ENCODE data around the gene CLEC14A. TPM values are rescaled to one million over a fixed set of nuclear protein-coding genes. Genes with fewer than 3 reads are reported as not detected.
A peak's percentile ranks its signal among the peaks of the same experiment; 100 is the strongest.

The CLEC14A gene
- polyA plus RNA-seq, 4 donors: 0.45 to 47.7 (median 2.9) TPM

DNA sequence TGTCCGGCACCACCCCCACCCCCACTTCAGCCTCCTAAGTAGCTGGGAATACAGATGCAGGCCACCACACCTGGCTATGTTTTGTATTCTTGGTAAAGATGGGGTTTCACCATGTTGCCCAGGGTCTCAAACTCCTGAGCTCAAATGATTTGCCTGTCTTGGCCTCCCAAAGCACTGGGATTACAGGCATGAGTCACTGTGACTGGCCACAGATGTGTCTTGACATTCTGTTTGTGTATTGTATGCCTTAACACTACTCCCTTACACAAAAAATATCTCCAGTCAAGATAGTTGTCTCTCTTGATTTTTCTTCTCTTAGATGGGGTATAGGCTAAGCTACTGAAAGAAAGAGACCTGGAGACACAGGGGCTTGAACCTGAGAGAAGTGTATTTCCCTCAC lies 17.6 kb downstream of the CLEC14A start:
- DNase-seq (no peak), FAIRE-seq (no peak)
- Histone ChIP-seq H3K9me3 (ENCODE audit: control insufficient read depth in 2 of 2, insufficient read depth in 1 of 2, low read depth in 1 of 2, low read length in 1 of 2) (no peaks in the 10 kb centered on the region), H3K27ac (ENCODE audit: low read depth in 1 of 3, low read length in 2 of 3) (no peak overlapping the region), H3K4me3 (ENCODE audit: low read depth in 1 of 3, low read length in 3 of 3) (no peak overlapping the region), H3K36me3 (ENCODE audit: control insufficient read depth in 3 of 3, insufficient read depth in 2 of 3, low read depth in 1 of 3, low read length in 3 of 3) (no peaks in the 10 kb centered on the region), H3K4me1 (ENCODE audit: control insufficient read depth in 3 of 3, insufficient read depth in 2 of 3, low read depth in 1 of 3, low read length in 2 of 3) (no peaks in the 10 kb centered on the region), H3K27me3 (ENCODE audit: control insufficient read depth in 3 of 3, insufficient read depth in 3 of 3, low read length in 3 of 3) (no peaks in the 10 kb centered on the region)
- 86 to 100% (median 94%) methylated on average over 1 of the region's 1 CpG for WGBS, 3 donors

DNA sequence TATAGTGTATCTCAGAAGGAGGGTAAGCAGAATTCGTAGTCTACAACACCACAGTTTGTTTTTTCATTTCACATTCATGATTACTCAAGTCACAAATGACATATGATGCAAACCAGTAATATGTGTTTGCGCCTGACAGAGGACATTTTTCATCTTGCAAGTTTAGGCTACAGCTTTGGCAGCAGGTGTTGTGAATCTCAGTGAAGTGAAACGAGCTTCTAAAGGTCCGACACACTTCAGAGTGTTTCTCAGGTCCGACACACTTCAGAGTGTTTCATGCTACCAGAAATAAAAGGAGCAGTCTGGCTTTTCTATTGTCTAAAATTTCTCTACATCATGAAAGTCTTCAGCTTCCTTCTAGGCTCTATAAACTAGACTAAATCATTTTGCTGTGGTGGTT lies 22.7 kb downstream of the CLEC14A start:
- WGBS, 3 donors: 62 to 71% (median 70%) methylated on average over 5 of the region's 5 CpGs
- H3K36me3 ChIP-seq (ENCODE audit: control insufficient read depth in 3 of 3, insufficient read depth in 2 of 3, low read depth in 1 of 3, low read length in 3 of 3): no peaks in the 10 kb centered on the region
- FAIRE-seq (no peak), DNase-seq (no peak)
- H3K9me3 ChIP-seq (ENCODE audit: control insufficient read depth in 2 of 2, insufficient read depth in 1 of 2, low read depth in 1 of 2, low read length in 1 of 2): no peaks in the 10 kb centered on the region
- H3K27ac ChIP-seq (ENCODE audit: low read depth in 1 of 3, low read length in 2 of 3): no peak overlapping the region
- H3K4me1 ChIP-seq (ENCODE audit: control insufficient read depth in 3 of 3, insufficient read depth in 2 of 3, low read depth in 1 of 3, low read length in 2 of 3): no peaks in the 10 kb centered on the region
- H3K27me3 ChIP-seq (ENCODE audit: control insufficient read depth in 3 of 3, insufficient read depth in 3 of 3, low read length in 3 of 3): no peaks in the 10 kb centered on the region
- no peak overlapping the region for H3K4me3 ChIP-seq (ENCODE audit: low read depth in 1 of 3, low read length in 3 of 3)

DNA sequence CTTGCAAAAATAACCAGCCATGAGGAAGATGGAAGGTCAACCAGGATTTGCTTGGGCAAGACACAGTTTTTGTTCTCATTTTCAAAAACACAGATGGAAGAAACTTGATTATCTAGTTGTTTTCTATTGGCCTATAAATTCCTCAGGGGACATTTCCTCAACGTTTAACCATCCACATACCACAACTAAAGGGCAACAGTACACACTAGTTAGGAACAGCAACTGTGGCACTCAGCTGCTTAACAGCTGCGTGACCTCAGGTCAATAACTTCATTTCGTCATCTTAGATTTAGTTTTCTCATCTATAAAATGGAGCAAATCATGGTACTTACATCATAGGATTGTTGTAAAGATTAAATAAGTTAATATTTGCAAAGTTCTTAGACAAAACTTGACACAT lies 29.5 kb downstream of the CLEC14A start:
- H3K9me3 ChIP-seq (ENCODE audit: control insufficient read depth in 2 of 2, insufficient read depth in 1 of 2, low read depth in 1 of 2, low read length in 1 of 2): no peaks in the 10 kb centered on the region

DNA sequence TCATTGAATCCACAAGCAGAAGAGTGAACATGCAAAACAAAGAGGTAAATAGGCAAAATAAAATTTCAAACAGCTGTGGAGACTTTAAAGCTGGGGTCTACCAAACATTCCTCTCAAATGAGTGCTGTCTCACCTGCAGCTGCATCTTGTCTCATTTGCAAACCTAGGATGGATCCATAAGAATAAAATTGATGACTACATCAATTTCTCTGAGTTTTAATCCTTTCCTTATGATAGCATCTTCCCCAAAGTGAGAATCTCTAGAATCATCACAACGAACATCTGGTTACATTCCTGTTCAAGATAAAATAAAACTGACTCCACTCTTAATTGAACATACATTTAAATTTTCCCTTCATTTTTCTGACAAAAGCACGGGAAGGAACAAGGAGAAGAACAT lies 29.9 kb downstream of the CLEC14A start:
- FAIRE-seq (no peak), DNase-seq (no peak)
- Histone ChIP-seq H3K9me3 (ENCODE audit: control insufficient read depth in 2 of 2, insufficient read depth in 1 of 2, low read depth in 1 of 2, low read length in 1 of 2) (no peaks in the 10 kb centered on the region), H3K4me1 (ENCODE audit: control insufficient read depth in 3 of 3, insufficient read depth in 2 of 3, low read depth in 1 of 3, low read length in 2 of 3) (no peaks in the 10 kb centered on the region), H3K4me3 (ENCODE audit: low read depth in 1 of 3, low read length in 3 of 3) (no peak overlapping the region), H3K27me3 (ENCODE audit: control insufficient read depth in 3 of 3, insufficient read depth in 3 of 3, low read length in 3 of 3) (no peaks in the 10 kb centered on the region), H3K27ac (ENCODE audit: low read depth in 1 of 3, low read length in 2 of 3) (no peak overlapping the region), H3K36me3 (ENCODE audit: control insufficient read depth in 3 of 3, insufficient read depth in 2 of 3, low read depth in 1 of 3, low read length in 3 of 3) (no peaks in the 10 kb centered on the region)
- 76 to 78% (median 76%) methylated on average over 2 of the region's 2 CpGs for WGBS, 3 donors

More for the DNA sequence above, 29.5 kb downstream of the CLEC14A start:
- 63 to 72% (median 63%) methylated on average over 3 of the region's 3 CpGs for WGBS, 3 donors
- H3K4me1 ChIP-seq (ENCODE audit: control insufficient read depth in 3 of 3, insufficient read depth in 2 of 3, low read depth in 1 of 3, low read length in 2 of 3): no peaks in the 10 kb centered on the region
- no peaks in the 10 kb centered on the region for H3K36me3 ChIP-seq (ENCODE audit: control insufficient read depth in 3 of 3, insufficient read depth in 2 of 3, low read depth in 1 of 3, low read length in 3 of 3)
- no peak overlapping the region for H3K27ac ChIP-seq (ENCODE audit: low read depth in 1 of 3, low read length in 2 of 3)
- no peak overlapping the region for H3K4me3 ChIP-seq (ENCODE audit: low read depth in 1 of 3, low read length in 3 of 3)
- no peaks in the 10 kb centered on the region for H3K27me3 ChIP-seq (ENCODE audit: control insufficient read depth in 3 of 3, insufficient read depth in 3 of 3, low read length in 3 of 3)
- FAIRE-seq (no peak), DNase-seq (no peak)

DNA sequence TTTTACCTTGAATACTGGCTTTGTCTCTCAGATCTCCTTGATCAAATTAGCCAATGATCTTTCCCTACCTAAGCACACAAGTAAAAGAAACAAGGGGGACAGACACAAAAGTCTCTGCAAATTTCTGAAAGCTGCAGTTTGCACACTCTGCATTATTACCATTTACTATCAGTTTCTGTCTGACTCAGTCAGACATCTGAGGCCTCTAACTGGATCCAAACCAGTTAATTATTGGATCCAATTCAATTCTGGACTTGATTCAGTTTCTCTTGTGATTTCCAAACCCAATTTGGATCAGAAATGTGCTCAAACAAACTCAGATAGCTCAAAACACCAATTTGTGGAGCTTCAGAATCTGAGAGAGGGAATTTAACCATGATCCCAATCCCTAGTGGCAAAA lies 31.6 kb downstream of the CLEC14A start:
- DNase-seq (no peak), FAIRE-seq (no peak)
- Histone ChIP-seq H3K4me3 (ENCODE audit: low read depth in 1 of 3, low read length in 3 of 3) (no peak overlapping the region), H3K27ac (ENCODE audit: low read depth in 1 of 3, low read length in 2 of 3) (no peak overlapping the region), H3K4me1 (ENCODE audit: control insufficient read depth in 3 of 3, insufficient read depth in 2 of 3, low read depth in 1 of 3, low read length in 2 of 3) (no peaks in the 10 kb centered on the region), H3K27me3 (ENCODE audit: control insufficient read depth in 3 of 3, insufficient read depth in 3 of 3, low read length in 3 of 3) (no peaks in the 10 kb centered on the region), H3K9me3 (ENCODE audit: control insufficient read depth in 2 of 2, insufficient read depth in 1 of 2, low read depth in 1 of 2, low read length in 1 of 2) (no peaks in the 10 kb centered on the region), H3K36me3 (ENCODE audit: control insufficient read depth in 3 of 3, insufficient read depth in 2 of 3, low read depth in 1 of 3, low read length in 3 of 3) (no peaks in the 10 kb centered on the region)

DNA sequence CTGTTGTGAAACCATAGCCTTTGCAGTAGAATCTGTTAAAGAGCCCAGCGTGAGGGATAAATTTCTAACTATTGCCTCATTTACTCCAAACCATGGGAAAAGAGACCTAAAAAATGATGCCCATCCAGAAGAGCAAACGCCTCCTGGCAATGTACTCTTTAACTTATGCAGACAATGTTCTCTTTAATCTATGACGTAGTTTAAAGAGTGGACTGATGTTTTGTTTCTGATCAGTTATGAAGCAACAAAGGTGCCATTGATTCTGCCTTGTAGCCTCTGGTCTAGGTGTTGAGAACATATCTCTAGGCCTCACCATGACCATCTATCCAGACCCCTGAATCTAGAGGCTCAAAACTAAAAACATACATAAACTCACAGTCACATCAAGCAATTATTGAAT lies 34.8 kb downstream of the CLEC14A start:
- Histone ChIP-seq H3K4me3 (ENCODE audit: low read depth in 1 of 3, low read length in 3 of 3) (no peak overlapping the region), H3K27me3 (ENCODE audit: control insufficient read depth in 3 of 3, insufficient read depth in 3 of 3, low read length in 3 of 3) (no peaks in the 10 kb centered on the region), H3K4me1 (ENCODE audit: control insufficient read depth in 3 of 3, insufficient read depth in 2 of 3, low read depth in 1 of 3, low read length in 2 of 3) (peaks cover 0 to 7% (median 0%) of the 10 kb centered on the region in 3 donors), H3K9me3 (ENCODE audit: control insufficient read depth in 2 of 2, insufficient read depth in 1 of 2, low read depth in 1 of 2, low read length in 1 of 2) (peaks cover 0 to 6% of the 10 kb centered on the region in 2 donors), H3K36me3 (ENCODE audit: control insufficient read depth in 3 of 3, insufficient read depth in 2 of 3, low read depth in 1 of 3, low read length in 3 of 3) (no peaks in the 10 kb centered on the region), H3K27ac (ENCODE audit: low read depth in 1 of 3, low read length in 2 of 3) (no peak overlapping the region)
- WGBS, 3 donors: 91 to 92% (median 92%) methylated on average over 3 of the region's 3 CpGs
- DNase-seq: no peak
- FAIRE-seq: no peak

DNA sequence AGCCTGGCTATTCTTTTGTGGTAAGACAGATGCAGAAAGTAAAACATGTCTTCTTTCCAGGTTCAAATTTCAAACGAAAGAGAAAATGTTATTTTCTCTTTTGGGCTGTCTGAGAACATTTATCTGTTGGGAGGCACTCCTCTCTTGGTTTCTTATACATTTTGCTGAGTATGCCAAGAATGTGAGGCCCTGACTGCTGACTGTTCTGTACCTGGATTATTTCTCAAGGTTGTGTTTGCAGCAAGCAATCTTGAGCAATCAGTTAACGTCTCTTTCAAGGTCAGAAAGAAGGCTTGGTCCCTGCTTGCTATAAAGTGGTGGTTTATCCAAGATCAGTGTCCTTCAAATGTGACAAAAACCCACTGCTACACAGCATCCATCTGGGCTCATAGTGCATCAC lies 38.3 kb downstream of the CLEC14A start:
- H3K9me3 ChIP-seq (ENCODE audit: control insufficient read depth in 2 of 2, insufficient read depth in 1 of 2, low read depth in 1 of 2, low read length in 1 of 2): peaks cover 0 to 6% of the 10 kb centered on the region in 2 donors
- WGBS, 3 donors: 24 to 48% (median 31%) methylated on average over 2 of the region's 2 CpGs
- H3K27ac ChIP-seq (ENCODE audit: low read depth in 1 of 3, low read length in 2 of 3): peak overlapping the region in 1 of 3 donors; percentile 34
- H3K4me1 ChIP-seq (ENCODE audit: control insufficient read depth in 3 of 3, insufficient read depth in 2 of 3, low read depth in 1 of 3, low read length in 2 of 3): peaks cover 0 to 11% (median 3%) of the 10 kb centered on the region in 3 donors
- H3K36me3 ChIP-seq (ENCODE audit: control insufficient read depth in 3 of 3, insufficient read depth in 2 of 3, low read depth in 1 of 3, low read length in 3 of 3): peaks cover 0 to 1% (median 0%) of the 10 kb centered on the region in 3 donors
- no peak for FAIRE-seq
- H3K4me3 ChIP-seq (ENCODE audit: low read depth in 1 of 3, low read length in 3 of 3): no peak overlapping the region
- DNase-seq: peak in 1 of 2 donors; percentile 49
- H3K27me3 ChIP-seq (ENCODE audit: control insufficient read depth in 3 of 3, insufficient read depth in 3 of 3, low read length in 3 of 3): no peaks in the 10 kb centered on the region

DNA sequence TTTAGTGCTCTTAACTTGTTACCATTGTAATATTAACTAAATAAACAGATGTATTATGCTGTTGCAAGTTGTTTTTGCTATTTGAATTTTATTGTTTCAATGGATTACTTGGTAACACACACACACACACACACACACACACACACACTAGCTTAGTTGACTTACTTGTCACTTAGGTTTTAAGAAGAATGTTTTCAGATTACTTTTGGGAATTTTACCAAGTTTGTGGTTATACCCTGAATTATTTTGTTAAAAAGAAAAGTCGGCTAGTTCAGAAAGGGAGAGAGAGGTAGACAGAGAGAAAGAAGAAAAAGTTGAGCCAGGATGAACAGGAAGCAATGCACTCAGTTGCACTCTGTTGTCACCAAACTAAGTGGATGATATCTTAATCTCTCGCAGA lies 42.9 kb downstream of the CLEC14A start:
- Histone ChIP-seq H3K9me3 (ENCODE audit: control insufficient read depth in 2 of 2, insufficient read depth in 1 of 2, low read depth in 1 of 2, low read length in 1 of 2) (peaks cover 0 to 4% of the 10 kb centered on the region in 2 donors), H3K27me3 (ENCODE audit: control insufficient read depth in 3 of 3, insufficient read depth in 3 of 3, low read length in 3 of 3) (peaks cover 0 to 21% (median 0%) of the 10 kb centered on the region in 3 donors), H3K4me3 (ENCODE audit: low read depth in 1 of 3, low read length in 3 of 3) (no peak overlapping the region), H3K4me1 (ENCODE audit: control insufficient read depth in 3 of 3, insufficient read depth in 2 of 3, low read depth in 1 of 3, low read length in 2 of 3) (peaks cover 3 to 15% (median 3%) of the 10 kb centered on the region in 3 donors), H3K36me3 (ENCODE audit: control insufficient read depth in 3 of 3, insufficient read depth in 2 of 3, low read depth in 1 of 3, low read length in 3 of 3) (peaks cover 0 to 1% (median 0%) of the 10 kb centered on the region in 3 donors), H3K27ac (ENCODE audit: low read depth in 1 of 3, low read length in 2 of 3) (no peak overlapping the region)
- WGBS, 3 donors: 82 to 88% (median 88%) methylated on average over 2 of the region's 2 CpGs
- no peak for FAIRE-seq
- DNase-seq: no peak

DNA sequence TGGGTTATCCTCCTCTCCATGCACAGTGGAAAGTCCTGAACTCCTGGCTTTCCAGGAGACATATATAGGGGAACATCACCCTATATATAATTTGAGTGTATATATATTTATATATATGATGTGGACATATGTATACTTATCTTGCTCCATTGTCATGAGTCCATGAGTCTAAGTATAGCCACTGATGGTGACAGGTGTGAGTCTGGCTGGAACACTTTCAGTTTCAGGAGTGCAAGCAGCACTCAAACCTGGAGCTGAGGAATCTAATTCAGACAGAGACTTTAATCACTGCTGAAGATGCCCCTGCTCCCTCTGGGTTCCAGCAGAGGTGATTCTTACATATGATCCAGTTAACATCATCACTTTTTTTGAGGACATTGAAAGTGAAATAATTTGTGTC lies 43.8 kb downstream of the CLEC14A start:
- FAIRE-seq (no peak), DNase-seq (peak; percentile 34 to 72)
- peaks cover 0 to 21% (median 0%) of the 10 kb centered on the region in 3 donors for H3K27me3 ChIP-seq (ENCODE audit: control insufficient read depth in 3 of 3, insufficient read depth in 3 of 3, low read length in 3 of 3)
- no peak overlapping the region for H3K27ac ChIP-seq (ENCODE audit: low read depth in 1 of 3, low read length in 2 of 3)
- no peaks in the 10 kb centered on the region for H3K9me3 ChIP-seq (ENCODE audit: control insufficient read depth in 2 of 2, insufficient read depth in 1 of 2, low read depth in 1 of 2, low read length in 1 of 2)
- peaks cover 3 to 12% (median 3%) of the 10 kb centered on the region in 3 donors for H3K4me1 ChIP-seq (ENCODE audit: control insufficient read depth in 3 of 3, insufficient read depth in 2 of 3, low read depth in 1 of 3, low read length in 2 of 3)
- H3K4me3 ChIP-seq (ENCODE audit: low read depth in 1 of 3, low read length in 3 of 3): no peak overlapping the region
- peaks cover 0 to 1% (median 0%) of the 10 kb centered on the region in 3 donors for H3K36me3 ChIP-seq (ENCODE audit: control insufficient read depth in 3 of 3, insufficient read depth in 2 of 3, low read depth in 1 of 3, low read length in 3 of 3)
